ENCODE measurements around the gene AK8. TPM values are rescaled to one million over a fixed set of nuclear protein-coding genes. Genes with fewer than 3 reads are reported as not detected.

Gene AK8
- polyA plus RNA-seq, 1 of the 3 experiments (the other 2 are of a cell fraction): 0.77 TPM

- no peak for TF ChIP-seq EZH2phosphoT487 (IDR thresholded peaks at IDR 0.05; ENCODE audit: borderline replicate concordance, low read depth)
- TF ChIP-seq RFX5 (IDR thresholded peaks at IDR 0.05; ENCODE audit: low read length): no peak
- TF ChIP-seq ELF1 (IDR thresholded peaks at IDR 0.05): no peak
- TF ChIP-seq EP300 (IDR thresholded peaks at IDR 0.05; ENCODE audit: borderline replicate concordance in 1 of 2, low read depth in 1 of 2, low read length in 1 of 2): no peak
Measured at GRCh38 chr9:132776268-132776667, 101.8 kb downstream of the AK8 start (continued).

- 64% methylated on average over 4 of the region's 4 CpGs for WGBS (ENCODE audit: low lambda C conversion rate)
- Histone ChIP-seq H3K9me2 (no peaks in the 10 kb centered on the region), H3K27ac (ENCODE audit: low read depth in 2 of 2, low read length in 1 of 2) (no peak overlapping the region), H3K79me2 (ENCODE audit: insufficient read depth) (no peaks in the 10 kb centered on the region), H4K20me1 (ENCODE audit: insufficient read depth) (no peaks in the 10 kb centered on the region), H3K9me3 (no peaks in the 10 kb centered on the region), H3F3A (replicated peaks; ENCODE audit: insufficient read depth) (no peaks in the 10 kb centered on the region), H3K9ac (no peak overlapping the region), H3K27me3 (ENCODE audit: insufficient read depth) (no peaks in the 10 kb centered on the region; the same call in 1 of the 2 replicates), H2AFZ (ENCODE audit: low read depth) (no peak overlapping the region), H3K4me1 (ENCODE audit: control insufficient read depth in 1 of 2, insufficient read depth in 2 of 2, low read depth in 1 of 2, low read length in 1 of 2) (peaks cover 0 to 7% of the 10 kb centered on the region in 2 experiments; a peak in 1 of 4 replicates), H3K4me2 (no peak overlapping the region), H3K4me3 (ENCODE audit: low read depth in 2 of 2, low read length in 1 of 2) (no peak overlapping the region), H3K36me3 (replicated peaks in 1 of 2; ENCODE audit: control insufficient read depth in 1 of 2, insufficient read depth in 2 of 2, low read length in 1 of 2) (no peaks in the 10 kb centered on the region)
- ChIA-PET POLR2A (no interaction called here), CTCF (interaction anchor here (1.1 kb wide), 1 partner anchor 24 kb away, joined by 3 read pairs; no protein-coding TSS in a partner anchor)
- TF ChIP-seq POLR2AphosphoS5 (IDR thresholded peaks at IDR 0.05; ENCODE audit: low read depth, low read length) (no peak), ELF1 (IDR thresholded peaks at IDR 0.05) (no peak), NFIC (IDR thresholded peaks at IDR 0.05; ENCODE audit: borderline replicate concordance) (no peak), REST (IDR thresholded peaks at IDR 0.05; ENCODE audit: low read depth, low read length) (no peak), FOXJ3 (CRISPR knock-in tag; IDR thresholded peaks at IDR 0.05) (no peak), SIN3A (IDR thresholded peaks at IDR 0.05; ENCODE audit: borderline replicate concordance, low read depth, low read length) (no peak), GATA2 (CRISPR knock-in tag; IDR thresholded peaks at IDR 0.05) (no peak), JUND (IDR thresholded peaks at IDR 0.05) (no peak)
- DNase-seq: no peak
Measured at GRCh38 chr9:132775720-132776119, 102.4 kb downstream of the AK8 start.

GRCh38 chr9:132774886-132775285 is 103.2 kb downstream of the AK8 start:
- Histone ChIP-seq H3K4me3 (ENCODE audit: low read depth in 2 of 2, low read length in 1 of 2) (no peak overlapping the region), H4K20me1 (ENCODE audit: insufficient read depth) (no peaks in the 10 kb centered on the region), H3F3A (replicated peaks; ENCODE audit: insufficient read depth) (no peaks in the 10 kb centered on the region), H2AFZ (ENCODE audit: low read depth) (no peak overlapping the region), H3K36me3 (replicated peaks in 1 of 2; ENCODE audit: control insufficient read depth in 1 of 2, insufficient read depth in 2 of 2, low read length in 1 of 2) (no peaks in the 10 kb centered on the region), H3K79me2 (ENCODE audit: insufficient read depth) (no peaks in the 10 kb centered on the region), H3K27me3 (ENCODE audit: insufficient read depth) (no peaks in the 10 kb centered on the region; the same call in 1 of the 2 replicates), H3K4me2 (no peak overlapping the region), H3K27ac (ENCODE audit: low read depth in 2 of 2, low read length in 1 of 2) (no peak overlapping the region), H3K4me1 (ENCODE audit: control insufficient read depth in 1 of 2, insufficient read depth in 2 of 2, low read depth in 1 of 2, low read length in 1 of 2) (peaks cover 0 to 2% of the 10 kb centered on the region in 2 experiments; a peak in 1 of 4 replicates), H3K9ac (no peak overlapping the region), H3K9me3 (no peaks in the 10 kb centered on the region), H3K9me2 (no peaks in the 10 kb centered on the region)
- no peak for DNase-seq
- POLR2A ChIA-PET: interaction anchor here (0.6 kb wide), 1 partner anchor 8 kb away, joined by 6 read pairs; no protein-coding TSS in a partner anchor
- TF ChIP-seq TCF12 (IDR thresholded peaks at IDR 0.05) (no peak), USF2 (IDR thresholded peaks at IDR 0.05; ENCODE audit: borderline replicate concordance, low read depth, low read length) (no peak), FOXM1 (IDR thresholded peaks at IDR 0.05; ENCODE audit: low read depth) (no peak), SIN3A (IDR thresholded peaks at IDR 0.05; ENCODE audit: borderline replicate concordance, low read depth, low read length) (no peak), MXI1 (IDR thresholded peaks at IDR 0.05; ENCODE audit: low read depth, low read length) (no peak), TAF1 (IDR thresholded peaks at IDR 0.05; ENCODE audit: borderline replicate concordance, low read depth, low read length) (no peak), ZBTB33 (IDR thresholded peaks at IDR 0.05; ENCODE audit: borderline replicate concordance, low read depth) (no peak)
- 92% methylated on average over 1 of the region's 1 CpG for WGBS (ENCODE audit: low lambda C conversion rate)
- CTCF ChIA-PET: no interaction called here
